Femur (tissue), 1 donor: ENCODE measurements around the gene CATSPER3.

Experiments used
- DNase-seq: peaks from one replicate; pipeline ENCODE4 v3.0.0-alpha.2; 2017

The CATSPER3 gene

GRCh38 chr5:135030956-135031812, 63.5 kb downstream of the CATSPER3 start:
- peak; percentile 57 for DNase-seq

GRCh38 chr5:135031813-135032694, 64.3 kb downstream of the CATSPER3 start:
- DNase-seq, result no peak

GRCh38 chr5:135032695-135032998, 64.9 kb downstream of the CATSPER3 start:
- DNase-seq, result no peak

GRCh38 chr5:135032999-135033861, 65.5 kb downstream of the CATSPER3 start:
- DNase-seq, result peak; percentile 60

- DNase-seq, result no peak
Observed at GRCh38 chr5:135033901-135034235, 66.2 kb downstream of the CATSPER3 start, which contains the start of gene PITX1. PITX1 (minus strand) TSS chr5:135034228; CDS start chr5:135033881, 347 bp downstream.

GRCh38 chr5:135034236-135034962, 66.7 kb downstream of the CATSPER3 start:
- peak; percentile 82 for DNase-seq

GRCh38 chr5:135034963-135035677, 67.4 kb downstream of the CATSPER3 start:
- no peak for DNase-seq

GRCh38 chr5:135035678-135036030, 67.9 kb downstream of the CATSPER3 start:
- DNase-seq, result no peak

- DNase-seq, result no peak
Observed at GRCh38 chr5:135036405-135036804, 68.7 kb downstream of the CATSPER3 start.

- DNase-seq, result no peak
Observed at GRCh38 chr5:135037519-135038204, 70.0 kb downstream of the CATSPER3 start.

GRCh38 chr5:135038205-135038812, 70.6 kb downstream of the CATSPER3 start:
- no peak for DNase-seq

- DNase-seq, result no peak
Observed at GRCh38 chr5:135038813-135039270, 71.1 kb downstream of the CATSPER3 start.

- DNase-seq, result no peak
Observed at GRCh38 chr5:135039271-135040033, 71.7 kb downstream of the CATSPER3 start.

- no peak for DNase-seq
Observed at GRCh38 chr5:135040034-135040332, 72.3 kb downstream of the CATSPER3 start.

- no peak for DNase-seq
Observed at GRCh38 chr5:135040333-135041144, 72.8 kb downstream of the CATSPER3 start.

GRCh38 chr5:135041145-135041587, 73.5 kb downstream of the CATSPER3 start:
- no peak for DNase-seq

- DNase-seq, result no peak
Observed at GRCh38 chr5:135041726-135042125, 74.0 kb downstream of the CATSPER3 start.

GRCh38 chr5:135042595-135042994, 74.9 kb downstream of the CATSPER3 start:
- no peak for DNase-seq

- DNase-seq, result no peak
Observed at GRCh38 chr5:135045488-135045887, 77.8 kb downstream of the CATSPER3 start.
